ENCODE results near the gene EML3.

EML3 gene

DNA sequence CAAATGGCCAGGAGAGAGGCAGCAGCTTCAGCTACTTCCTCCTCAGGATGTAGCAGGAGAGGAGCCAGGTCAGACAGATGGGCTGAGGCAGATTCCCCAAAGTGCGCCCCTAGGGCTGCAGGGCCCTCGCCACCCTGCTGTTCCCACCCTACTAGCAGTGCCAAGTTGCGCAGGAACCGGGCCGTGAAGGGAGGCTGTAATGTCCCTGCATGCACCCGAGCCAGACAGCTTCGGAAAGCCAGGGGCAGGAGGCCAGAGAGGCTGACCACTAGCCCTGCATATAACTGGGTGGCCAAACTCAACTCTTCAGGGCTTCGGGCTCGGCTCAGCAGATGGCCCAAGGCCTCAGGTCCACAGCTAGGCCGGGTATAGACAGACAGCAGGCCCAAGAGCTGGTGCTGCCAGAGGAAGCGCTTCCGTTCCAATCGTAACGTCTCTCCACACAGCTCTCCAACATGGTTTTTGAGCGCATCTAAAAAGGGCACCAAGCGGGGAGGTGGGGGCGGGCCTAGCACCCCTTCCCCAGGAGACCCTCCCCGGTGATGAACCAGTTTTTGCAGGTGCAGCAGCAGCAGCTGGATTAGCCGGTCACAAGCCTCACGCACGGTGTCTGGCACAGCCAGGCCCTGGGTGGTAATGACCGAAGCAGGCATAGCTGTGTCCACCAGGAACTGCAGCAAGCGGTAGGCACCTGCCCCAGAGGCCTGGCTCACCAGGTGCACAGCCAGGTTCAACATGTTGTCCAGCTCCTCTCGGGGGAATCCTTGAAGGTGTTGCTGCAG lies 35.8 kb upstream of the EML3 start:
- no peaks in the 10 kb centered on the region for H3K9me3 ChIP-seq (ENCODE audit: low read depth, low read length)
- TF ChIP-seq FOXP2 (optimal IDR thresholded peaks at IDR 0.05; ENCODE audit: control extremely low read depth, extremely low read length, insufficient read depth) (no peak), POLR2AphosphoS5 (IDR thresholded peaks at IDR 0.05; ENCODE audit: borderline replicate concordance, low read depth, low read length) (no peak; the same call in 1 of the 2 replicates), EZH2 (IDR thresholded peaks at IDR 0.05) (no peak)
- no peak overlapping the region for H3K9ac ChIP-seq (ENCODE audit: insufficient read length)
- no peak overlapping the region for H3K27ac ChIP-seq
- DNase-seq (ENCODE audit: low read depth, low spot score) = no peak
- peaks cover 25% of the 10 kb centered on the region; the same call in 1 of the 2 replicates for H3K36me3 ChIP-seq (ENCODE audit: insufficient read depth, low read length)
- H3K4me3 ChIP-seq = no peak overlapping the region

DNA sequence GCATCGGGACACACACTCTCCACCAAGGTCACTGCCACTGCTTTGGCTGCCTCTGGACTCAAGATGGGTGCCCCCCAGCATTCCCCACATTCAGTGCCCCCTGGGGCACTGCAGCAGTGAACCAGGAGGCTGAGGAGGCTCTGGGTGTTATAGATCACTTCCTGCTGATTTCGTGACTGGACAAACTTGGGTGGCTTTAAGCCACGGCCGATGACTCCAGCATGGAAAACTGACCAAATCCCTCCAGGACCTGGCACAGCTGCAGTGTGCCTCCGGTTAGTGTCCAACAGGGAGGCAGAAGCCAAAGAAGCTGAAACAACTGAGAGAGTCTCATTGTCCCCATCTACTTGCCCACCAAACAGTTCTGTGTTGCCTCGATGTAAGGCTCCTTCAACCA lies 35.0 kb upstream of the EML3 start:
- TF ChIP-seq EZH2 (IDR thresholded peaks at IDR 0.05) = no peak
- no peak for TF ChIP-seq POLR2AphosphoS5 (IDR thresholded peaks at IDR 0.05; ENCODE audit: borderline replicate concordance, low read depth, low read length)
- no peak for TF ChIP-seq FOXP2 (optimal IDR thresholded peaks at IDR 0.05; ENCODE audit: control extremely low read depth, extremely low read length, insufficient read depth)
- Histone ChIP-seq H3K9ac (ENCODE audit: insufficient read length) (no peak overlapping the region), H3K36me3 (ENCODE audit: insufficient read depth, low read length) (peaks cover 32% of the 10 kb centered on the region), H3K27ac (no peak overlapping the region), H3K9me3 (ENCODE audit: low read depth, low read length) (no peaks in the 10 kb centered on the region), H3K4me3 (no peak overlapping the region)
- DNase-seq (ENCODE audit: low read depth, low spot score) = no peak

DNA sequence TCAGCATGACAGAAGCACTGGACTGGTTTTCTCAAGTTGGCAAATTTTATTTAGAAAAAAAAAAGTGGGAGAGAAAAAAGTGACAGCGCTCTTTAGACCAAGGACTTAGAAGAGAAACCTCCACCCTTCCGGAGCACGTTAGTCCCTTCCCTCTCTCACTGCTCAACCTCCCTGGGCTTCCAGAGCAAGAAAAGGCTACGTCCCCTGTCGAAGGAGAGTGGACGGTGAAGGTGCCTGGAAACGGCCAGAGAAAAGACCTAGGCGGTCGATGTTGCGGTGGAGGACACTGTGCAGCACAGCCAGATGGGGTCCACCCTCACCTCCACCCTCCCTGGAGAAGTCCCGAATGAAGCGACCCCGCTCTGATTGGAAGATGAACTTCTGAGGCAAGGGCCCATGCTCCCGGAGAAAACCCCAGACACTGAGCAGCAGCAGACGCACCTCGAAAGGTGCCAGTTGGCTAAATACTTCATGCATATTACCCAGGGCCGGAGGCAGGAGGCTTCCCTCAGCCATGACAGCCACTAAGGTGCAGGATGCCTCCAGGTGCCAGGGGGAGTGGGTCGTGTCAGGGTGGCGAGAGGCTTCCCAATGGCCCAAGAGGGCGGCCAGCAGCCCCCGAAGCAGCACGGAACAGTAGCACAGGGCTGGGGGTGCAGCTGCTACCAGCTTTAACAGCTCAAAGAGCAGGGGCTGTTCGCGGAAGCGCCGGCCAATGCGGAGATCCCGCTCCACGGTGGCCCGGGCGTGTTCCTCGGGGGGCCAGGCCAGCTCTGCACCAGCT lies 34.4 kb upstream of the EML3 start:
- Histone ChIP-seq H3K4me3 (peak overlapping the region; percentile 41), H3K36me3 (ENCODE audit: insufficient read depth, low read length) (peaks cover 34% of the 10 kb centered on the region), H3K9ac (ENCODE audit: insufficient read length) (no peak overlapping the region), H3K9me3 (ENCODE audit: low read depth, low read length) (no peaks in the 10 kb centered on the region), H3K27ac (no peak overlapping the region)
- no peak for TF ChIP-seq EZH2 (IDR thresholded peaks at IDR 0.05)
- no peak for TF ChIP-seq POLR2AphosphoS5 (IDR thresholded peaks at IDR 0.05; ENCODE audit: borderline replicate concordance, low read depth, low read length)
- no peak for TF ChIP-seq FOXP2 (optimal IDR thresholded peaks at IDR 0.05; ENCODE audit: control extremely low read depth, extremely low read length, insufficient read depth)
- no peak for DNase-seq (ENCODE audit: low read depth, low spot score)

DNA sequence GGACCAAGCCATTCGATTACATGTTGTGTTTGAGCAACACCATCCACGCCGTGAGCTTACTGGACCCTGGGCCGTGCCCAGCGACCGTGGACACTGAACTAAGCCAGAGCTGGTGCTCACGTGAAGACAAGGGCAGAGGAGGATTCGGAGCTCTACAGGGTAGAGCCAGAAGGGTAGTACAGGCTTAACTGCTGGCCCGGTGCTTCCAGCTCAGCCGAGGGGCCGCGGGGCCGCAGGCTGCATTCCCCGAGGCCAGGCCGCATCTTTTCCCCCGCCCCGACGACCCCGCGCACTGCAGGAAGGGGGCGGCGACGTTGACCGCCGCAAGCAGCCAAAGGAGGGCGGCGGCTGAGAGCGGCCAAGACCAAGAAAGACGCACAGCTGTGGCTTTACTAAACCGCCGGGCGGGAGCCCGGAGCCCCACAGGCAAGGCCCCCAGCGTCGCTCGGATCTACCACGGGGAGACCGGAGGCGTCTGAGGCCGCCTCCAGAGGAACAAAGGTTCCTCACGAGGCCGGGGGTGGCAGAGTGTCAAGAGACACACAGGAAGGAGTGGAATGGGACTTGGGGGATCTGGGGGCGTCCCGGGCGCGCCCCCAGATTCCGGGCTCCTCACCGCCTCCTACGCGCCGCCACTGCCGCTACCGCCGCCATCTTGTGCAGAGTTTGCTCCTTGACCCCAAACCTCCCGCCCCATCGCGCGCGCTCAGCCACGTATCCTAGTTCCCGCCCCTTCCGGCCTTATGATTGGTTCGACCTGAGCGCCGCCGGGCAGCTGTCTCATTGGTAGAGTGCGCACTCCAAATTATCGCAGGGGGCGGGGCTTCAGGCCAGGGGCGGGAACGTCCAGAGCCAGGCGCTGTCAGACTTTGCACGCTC lies 33.6 kb upstream of the EML3 start, which contains the start of gene GANAB:
Gene GANAB, minus strand, starts transcription at position 668 of the 879 bp plus-strand sequence. Its CDS starts 14 bp downstream, at position 654.
- TF ChIP-seq EZH2 (IDR thresholded peaks at IDR 0.05) = no peak
- peak; percentile 95 for TF ChIP-seq POLR2AphosphoS5 (IDR thresholded peaks at IDR 0.05; ENCODE audit: borderline replicate concordance, low read depth, low read length)
- Histone ChIP-seq H3K9me3 (ENCODE audit: low read depth, low read length) (no peaks in the 10 kb centered on the region), H3K36me3 (ENCODE audit: insufficient read depth, low read length) (peaks cover 34% of the 10 kb centered on the region), H3K4me3 (peak within 1 kb of the TSS; percentile 98), H3K9ac (ENCODE audit: insufficient read length) (peak within 1 kb of the TSS; percentile 96), H3K27ac (peak within 1 kb of the TSS; percentile 80)
- DNase-seq (ENCODE audit: low read depth, low spot score) = peak; percentile 78

DNA sequence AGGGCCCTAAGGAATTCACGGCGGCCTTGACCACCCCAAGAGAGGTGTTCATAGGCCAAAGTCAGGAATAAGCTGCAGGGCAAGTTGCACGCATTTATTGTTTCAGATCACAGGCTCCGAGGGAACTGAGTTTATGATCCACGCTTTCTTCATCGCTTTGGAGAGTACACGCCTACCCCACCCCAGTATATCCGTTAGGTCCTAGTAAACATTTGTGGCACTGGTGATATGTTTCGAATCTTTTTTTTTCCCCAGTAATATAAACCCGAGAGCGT lies 33.0 kb upstream of the EML3 start:
- no peak for DNase-seq (ENCODE audit: low read depth, low spot score)
- H3K9me3 ChIP-seq (ENCODE audit: low read depth, low read length) = no peaks in the 10 kb centered on the region
- peak overlapping the region; percentile 98 for H3K4me3 ChIP-seq
- H3K27ac ChIP-seq = peak overlapping the region; percentile 80
- TF ChIP-seq POLR2AphosphoS5 (IDR thresholded peaks at IDR 0.05; ENCODE audit: borderline replicate concordance, low read depth, low read length) (no peak), EZH2 (IDR thresholded peaks at IDR 0.05) (no peak), FOXP2 (optimal IDR thresholded peaks at IDR 0.05; ENCODE audit: control extremely low read depth, extremely low read length, insufficient read depth) (no peak)
- H3K36me3 ChIP-seq (ENCODE audit: insufficient read depth, low read length) = peaks cover 34% of the 10 kb centered on the region
- peak overlapping the region; percentile 96 for H3K9ac ChIP-seq (ENCODE audit: insufficient read length)

DNA sequence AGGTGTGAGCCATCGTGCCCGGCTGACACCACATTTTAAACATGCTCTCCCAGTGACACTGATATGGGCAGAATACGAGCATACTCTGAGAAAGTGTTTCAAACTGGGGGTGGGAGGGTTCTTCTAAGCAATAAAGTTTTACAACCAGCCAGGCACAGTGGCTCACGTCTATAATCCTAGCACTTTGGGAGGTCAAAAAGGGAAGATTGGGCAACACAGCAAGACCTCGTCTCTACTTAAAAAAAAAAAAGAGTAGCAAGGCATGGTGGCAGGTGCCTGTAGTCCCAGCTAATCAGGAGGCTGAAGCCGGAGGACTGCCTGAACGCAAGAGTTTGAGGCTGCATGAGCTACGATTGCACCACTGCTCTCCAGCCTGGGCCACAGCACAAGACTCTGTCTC lies 31.6 kb upstream of the EML3 start:
- TF ChIP-seq EZH2 (IDR thresholded peaks at IDR 0.05) (no peak), FOXP2 (optimal IDR thresholded peaks at IDR 0.05; ENCODE audit: control extremely low read depth, extremely low read length, insufficient read depth) (no peak), POLR2AphosphoS5 (IDR thresholded peaks at IDR 0.05; ENCODE audit: borderline replicate concordance, low read depth, low read length) (no peak)
- Histone ChIP-seq H3K36me3 (ENCODE audit: insufficient read depth, low read length) (peaks cover 34% of the 10 kb centered on the region), H3K27ac (no peak overlapping the region), H3K9ac (ENCODE audit: insufficient read length) (no peak overlapping the region), H3K4me3 (no peak overlapping the region), H3K9me3 (ENCODE audit: low read depth, low read length) (no peaks in the 10 kb centered on the region)
- DNase-seq (ENCODE audit: low read depth, low spot score) = no peak

DNA sequence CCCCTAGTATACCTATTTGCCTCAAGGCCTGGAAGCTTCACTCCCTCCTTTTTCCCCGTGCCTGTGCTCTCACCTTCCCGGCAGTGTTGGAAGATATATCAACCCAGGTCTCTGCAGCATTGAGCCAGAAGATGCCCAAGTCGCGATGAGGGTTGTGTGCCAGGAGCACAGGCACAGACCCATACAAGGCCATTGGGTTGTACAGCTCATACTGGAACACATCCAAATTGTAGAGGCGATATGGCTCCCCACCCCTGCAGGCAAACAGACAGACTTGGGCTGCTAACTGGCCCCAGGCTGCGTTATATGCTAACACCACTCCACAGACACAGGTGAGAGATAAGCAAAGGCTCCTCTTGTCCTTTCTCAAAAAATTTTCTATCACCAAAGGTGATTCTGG lies 19.9 kb upstream of the EML3 start:
- Histone ChIP-seq H3K27ac (no peak overlapping the region), H3K36me3 (ENCODE audit: insufficient read depth, low read length) (peaks cover 89% of the 10 kb centered on the region), H3K4me3 (no peak overlapping the region)

DNA sequence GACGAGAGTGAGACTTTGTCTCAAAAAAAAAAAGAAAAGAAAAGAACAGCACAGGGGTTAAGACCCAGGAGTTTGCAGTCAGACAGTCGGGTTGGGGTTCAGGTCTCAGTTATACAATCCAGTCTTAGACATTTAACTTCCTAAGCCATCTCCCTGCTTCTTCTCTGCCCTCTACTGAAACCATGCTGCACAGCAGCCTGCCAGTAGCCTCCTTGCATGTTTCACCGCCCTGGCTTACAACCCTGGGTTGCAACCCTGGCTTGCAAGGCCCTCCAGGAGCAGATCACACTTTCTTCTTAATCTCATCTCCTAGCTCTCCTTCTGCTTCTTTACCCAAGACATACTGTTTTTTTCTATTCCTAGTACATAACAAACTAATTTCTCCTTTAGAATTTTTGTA lies 15.1 kb upstream of the EML3 start:
- DNase-seq (ENCODE audit: low read depth, low spot score) = no peak
- Histone ChIP-seq H3K27ac (no peak overlapping the region), H3K4me3 (no peak overlapping the region), H3K9me3 (ENCODE audit: low read depth, low read length) (no peaks in the 10 kb centered on the region), H3K9ac (ENCODE audit: insufficient read length) (no peak overlapping the region), H3K36me3 (ENCODE audit: insufficient read depth, low read length) (peaks cover 70% of the 10 kb centered on the region)
- no peak for TF ChIP-seq POLR2AphosphoS5 (IDR thresholded peaks at IDR 0.05; ENCODE audit: borderline replicate concordance, low read depth, low read length)
- no peak for TF ChIP-seq FOXP2 (optimal IDR thresholded peaks at IDR 0.05; ENCODE audit: control extremely low read depth, extremely low read length, insufficient read depth)
- no peak for TF ChIP-seq EZH2 (IDR thresholded peaks at IDR 0.05)

More for the DNA sequence above, 19.9 kb upstream of the EML3 start:
- Histone ChIP-seq H3K9me3 (ENCODE audit: low read depth, low read length) (no peaks in the 10 kb centered on the region), H3K9ac (ENCODE audit: insufficient read length) (no peak overlapping the region)
- no peak for TF ChIP-seq EZH2 (IDR thresholded peaks at IDR 0.05)
- TF ChIP-seq FOXP2 (optimal IDR thresholded peaks at IDR 0.05; ENCODE audit: control extremely low read depth, extremely low read length, insufficient read depth) = no peak
- TF ChIP-seq POLR2AphosphoS5 (IDR thresholded peaks at IDR 0.05; ENCODE audit: borderline replicate concordance, low read depth, low read length) = no peak
- DNase-seq (ENCODE audit: low read depth, low spot score) = no peak
